Smooth muscle cell (in vitro differentiated cells): ENCODE measurements around the gene PRSS50. TPM values are rescaled to one million over a fixed set of nuclear protein-coding genes. Genes with fewer than 3 reads are reported as not detected.

Source experiments
- DNase-seq: peaks from one replicate; lab custom pipeline; 2025; ENCODE audit not compliant: unreplicated experiment; lab: John Stamatoyannopoulos, UW
- H2AFZ ChIP-seq: fragments of 200-600 bp; sonication (generic); 2 replicates; pipeline ENCODE4 v1.6.0; 2016; ENCODE audit warnings: antibody characterized with exemption, low read depth, mild to moderate bottlenecking
- H3F3A ChIP-seq: fragments of 200-600 bp; sonication (generic); 2 replicates; pipeline ENCODE4 v1.6.0; 2017; ENCODE audit warnings: antibody characterized with exemption, low read depth
- H3K27ac ChIP-seq: fragments of 200-600 bp; sonication (generic); 2 replicates; pipeline ENCODE4 v1.5.1; 2016; ENCODE audit warnings: low read depth, mild to moderate bottlenecking
- H3K27me3 ChIP-seq: fragments of 200-600 bp; sonication (generic); 2 replicates; pipeline ENCODE4 v1.6.1; 2016; ENCODE audit warnings: low read depth, mild to moderate bottlenecking
- H3K36me3 ChIP-seq: fragments of 200-600 bp; sonication (generic); 2 replicates; pipeline ENCODE4 v1.5.1; 2016; ENCODE audit warnings: low read depth
- H3K4me1 ChIP-seq: fragments of 200-600 bp; sonication (generic); 2 replicates; pipeline ENCODE4 v1.5.1; 2016; ENCODE audit warnings: low read depth
- H3K4me2 ChIP-seq: fragments of 200-600 bp; sonication (generic); 2 replicates; pipeline ENCODE4 v1.6.0; 2016; ENCODE audit warnings: mild to moderate bottlenecking
- H3K4me3 ChIP-seq: fragments of 200-600 bp; sonication (generic); 2 replicates; pipeline ENCODE4 v1.5.1; 2016; ENCODE audit warnings: mild to moderate bottlenecking
- H3K79me2 ChIP-seq: fragments of 200-600 bp; sonication (generic); 2 replicates; pipeline ENCODE4 v1.6.0; 2016; ENCODE audit warnings: low read depth, mild to moderate bottlenecking
- H3K9ac ChIP-seq: fragments of 200-600 bp; sonication (generic); 2 replicates; pipeline ENCODE4 v1.6.0; 2016; ENCODE audit warnings: low read depth
- H3K9me3 ChIP-seq: fragments of 200-600 bp; sonication (generic); replicated peaks from 2 replicates; pipeline ENCODE4 v1.5.1; 2016; ENCODE audit warnings: low read depth
- H4K20me1 ChIP-seq: fragments of 200-600 bp; sonication (generic); 2 replicates; pipeline ENCODE4 v1.6.0; 2016; ENCODE audit warnings: low read depth
- CTCF ChIP-seq: fragments of 200-600 bp; sonication (generic); IDR thresholded peaks from 2 replicates; pipeline ENCODE4 v1.5.1; 2017; ENCODE audit warnings: borderline replicate concordance, mild to moderate bottlenecking, antibody characterized with exemption; ENCODE audit not compliant: insufficient read depth, poor library complexity, severe bottlenecking
- WGBS: methylation state at CpG from one replicate; pipeline ENCODE4 v1.1.7; 2016; ENCODE audit warnings: low lambda C conversion rate; 5-methylcytosine and 5-hydroxymethylcytosine counted together
- polyA plus RNA-seq: library from polyadenylated mRNA; unstranded; fragments of >200 nt; fragmentation: Nextera tagmentation; extraction: Ambion mirVana; gene quantifications from 2 replicates; pipeline ENCODE4 v1.2.1, GENCODE V29; 2016
- total RNA-seq: library from RNA; depleted of rRNA; stranded (reverse); fragments of >200 nt; gene quantifications from 2 replicates; pipeline ENCODE4 v1.2.3, GENCODE V29; 2014

Gene PRSS50
- total RNA-seq (0.31 and 0.54 TPM in 2 replicates), polyA plus RNA-seq (0.45 and 0.73 TPM in 2 replicates)

GRCh38 chr3:46717447-46718231, at the start of gene PRSS50:
PRSS50 (minus strand) TSS chr3:46717869; CDS start chr3:46717824, 45 bp downstream.
- no peak within 1 kb of the TSS for H3K4me3 ChIP-seq
- no peaks in the 10 kb centered on the region for H3F3A ChIP-seq
- H2AFZ ChIP-seq, result no peak within 1 kb of the TSS
- H3K4me2 ChIP-seq, result no peak within 1 kb of the TSS
- H3K79me2 ChIP-seq, result no peaks in the 10 kb centered on the region
- TF ChIP-seq CTCF, result peak; percentile 27
- no peaks in the 10 kb centered on the region for H3K9me3 ChIP-seq
- H4K20me1 ChIP-seq, result no peaks in the 10 kb centered on the region
- no peaks in the 10 kb centered on the region for H3K4me1 ChIP-seq
- 93% methylated on average over 41 of the region's 61 CpGs for WGBS
- no peaks in the 10 kb centered on the region for H3K36me3 ChIP-seq
- H3K27me3 ChIP-seq, result no peaks in the 10 kb centered on the region
- H3K9ac ChIP-seq, result no peak within 1 kb of the TSS
- no peak within 1 kb of the TSS for H3K27ac ChIP-seq
- no peak for DNase-seq

GRCh38 chr3:46764206-46764605, 46.5 kb upstream of the PRSS50 start:
- H3K4me1 ChIP-seq, result peaks cover 3% of the 10 kb centered on the region
- no peak overlapping the region for H3K27ac ChIP-seq
- H3K9ac ChIP-seq, result no peak overlapping the region
- peaks cover 5% of the 10 kb centered on the region for H3K9me3 ChIP-seq
- no peaks in the 10 kb centered on the region for H3K79me2 ChIP-seq
- TF ChIP-seq CTCF, result no peak
- H3K4me2 ChIP-seq, result no peak overlapping the region
- H3K36me3 ChIP-seq, result peaks cover 7% of the 10 kb centered on the region
- H3K27me3 ChIP-seq, result no peaks in the 10 kb centered on the region
- no peaks in the 10 kb centered on the region for H3F3A ChIP-seq
- no peaks in the 10 kb centered on the region for H4K20me1 ChIP-seq
- no peak for DNase-seq
- H3K4me3 ChIP-seq, result no peak overlapping the region
- no peak overlapping the region for H2AFZ ChIP-seq
- 91% methylated on average over 1 of the region's 1 CpG for WGBS

GRCh38 chr3:46763178-46763577, 45.5 kb upstream of the PRSS50 start:
- no peak overlapping the region for H3K27ac ChIP-seq

More at GRCh38 chr3:46763178-46763577, 45.5 kb upstream of the PRSS50 start:
- H3K4me2 ChIP-seq, result no peak overlapping the region
- peaks cover 5% of the 10 kb centered on the region for H3K9me3 ChIP-seq
- peaks cover 7% of the 10 kb centered on the region for H3K36me3 ChIP-seq
- no peak overlapping the region for H3K4me3 ChIP-seq
- H3K4me1 ChIP-seq, result peaks cover 3% of the 10 kb centered on the region
- no peaks in the 10 kb centered on the region for H3K27me3 ChIP-seq
- no peak overlapping the region for H3K9ac ChIP-seq
- H4K20me1 ChIP-seq, result no peaks in the 10 kb centered on the region
- no peaks in the 10 kb centered on the region for H3F3A ChIP-seq
- no peak overlapping the region for H2AFZ ChIP-seq
- no peak for TF ChIP-seq CTCF
- H3K79me2 ChIP-seq, result no peaks in the 10 kb centered on the region
- no peak for DNase-seq
